ENCODE results near the gene LRRC70.
"Not testable (repeated sequence)": the region's sequence is repeated elsewhere in the genome, so short reads cannot be mapped to it uniquely, and the experiment has no call there.

LRRC70 gene

GRCh38 chr5:62578540-62578939 lies at the start of gene LRRC70:
TSS of gene LRRC70 (plus strand) at chr5:62578819. CDS start at chr5:62579439, 620 bp downstream.
- DNase-seq: no peak

GRCh38 chr5:62533597-62533996 lies 45.0 kb upstream of the LRRC70 start:
- no peak for DNase-seq

- DNase-seq: no peak
Measured at GRCh38 chr5:62534461-62535236, 44.0 kb upstream of the LRRC70 start.

- DNase-seq: no peak
Measured at GRCh38 chr5:62536232-62536631, 42.4 kb upstream of the LRRC70 start.

- no peak for DNase-seq
Measured at GRCh38 chr5:62536783-62537182, 41.8 kb upstream of the LRRC70 start.

GRCh38 chr5:62538017-62538942 lies 40.3 kb upstream of the LRRC70 start:
- no peak for DNase-seq

GRCh38 chr5:62542720-62543119 lies 35.9 kb upstream of the LRRC70 start:
- DNase-seq: no peak

GRCh38 chr5:62547945-62548630 lies 30.5 kb upstream of the LRRC70 start:
- DNase-seq: no peak

- DNase-seq: no peak
Measured at GRCh38 chr5:62550103-62550502, 28.5 kb upstream of the LRRC70 start.

- DNase-seq: no peak
Measured at GRCh38 chr5:62555930-62556329, 22.7 kb upstream of the LRRC70 start.

GRCh38 chr5:62558941-62559340 lies 19.7 kb upstream of the LRRC70 start:
- no peak for DNase-seq

GRCh38 chr5:62560786-62561185 lies 17.8 kb upstream of the LRRC70 start:
- no peak for DNase-seq

GRCh38 chr5:62561896-62562295 lies 16.7 kb upstream of the LRRC70 start:
- no peak for DNase-seq

GRCh38 chr5:62562867-62563266 lies 15.8 kb upstream of the LRRC70 start:
- DNase-seq: no peak

- DNase-seq: no peak
Measured at GRCh38 chr5:62564101-62564500, 14.5 kb upstream of the LRRC70 start.

GRCh38 chr5:62565740-62566139 lies 12.9 kb upstream of the LRRC70 start:
- not testable (repeated sequence) for DNase-seq

- DNase-seq: no peak
Measured at GRCh38 chr5:62568143-62568542, 10.5 kb upstream of the LRRC70 start.

- DNase-seq: no peak
Measured at GRCh38 chr5:62568800-62569432, 9.7 kb upstream of the LRRC70 start.

- DNase-seq: no peak
Measured at GRCh38 chr5:62569470-62569869, 9.1 kb upstream of the LRRC70 start.

GRCh38 chr5:62572918-62573514 lies 5.6 kb upstream of the LRRC70 start:
- no peak for DNase-seq

GRCh38 chr5:62574599-62574998 lies 4.0 kb upstream of the LRRC70 start:
- DNase-seq: no peak

- no peak for DNase-seq
Measured at GRCh38 chr5:62575066-62575465, 3.6 kb upstream of the LRRC70 start.

Data from NCI-H1092 treated with DMSO at 0.1 percent for 48 hours (cell line).